Suppressor macrophage treated with lipopolysaccharide for 4 hours (primary cell): ENCODE results near the gene LLGL1.

Experiments
- DNase-seq: peaks from one replicate; pipeline ENCODE4 v3.0.0-alpha.2; 2020

The LLGL1 gene

DNA sequence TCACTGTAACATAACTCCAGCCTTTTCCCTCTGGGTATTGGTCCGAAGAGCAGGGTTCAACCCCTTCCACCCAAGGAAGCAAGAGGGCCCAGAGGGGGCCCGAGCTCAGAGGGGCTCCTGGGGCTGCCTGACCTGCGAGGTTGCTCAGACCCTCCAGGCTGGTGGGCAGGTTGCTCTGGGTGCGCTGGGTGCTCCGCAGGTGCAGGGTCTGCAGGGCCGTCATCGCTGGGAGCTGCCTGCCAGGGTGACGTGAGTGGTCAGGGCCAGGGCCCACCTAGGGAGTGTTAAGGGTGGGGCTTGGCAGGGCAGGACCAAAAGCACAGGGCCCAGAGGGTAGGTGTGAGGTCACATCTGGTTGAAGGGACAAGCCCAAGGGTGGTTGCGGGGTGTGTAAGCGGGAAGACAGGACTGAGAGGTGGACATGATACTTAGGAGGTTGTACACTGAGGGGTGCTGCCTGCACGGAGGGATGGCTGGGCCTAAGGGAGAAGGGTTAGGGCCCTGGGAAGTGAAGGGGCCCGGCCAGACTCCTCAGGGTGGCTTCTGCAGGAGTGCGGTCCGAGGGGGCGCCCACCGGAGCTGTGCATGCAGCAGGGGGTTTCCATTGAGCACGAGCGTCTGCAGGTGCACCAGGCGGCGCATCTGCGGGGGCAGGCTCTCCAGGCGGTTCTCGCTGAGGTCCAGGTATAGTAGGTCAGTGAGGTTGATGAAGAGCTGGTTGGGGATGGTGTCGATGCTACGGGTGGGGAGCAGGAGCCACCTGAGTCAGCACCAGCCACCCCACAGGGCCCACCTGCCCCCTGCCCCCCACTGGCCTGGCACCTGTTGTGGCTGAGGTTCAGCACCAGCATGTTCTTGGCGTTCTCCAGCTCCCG lies 28.7 kb downstream of the LLGL1 start:
- no peak for DNase-seq

DNA sequence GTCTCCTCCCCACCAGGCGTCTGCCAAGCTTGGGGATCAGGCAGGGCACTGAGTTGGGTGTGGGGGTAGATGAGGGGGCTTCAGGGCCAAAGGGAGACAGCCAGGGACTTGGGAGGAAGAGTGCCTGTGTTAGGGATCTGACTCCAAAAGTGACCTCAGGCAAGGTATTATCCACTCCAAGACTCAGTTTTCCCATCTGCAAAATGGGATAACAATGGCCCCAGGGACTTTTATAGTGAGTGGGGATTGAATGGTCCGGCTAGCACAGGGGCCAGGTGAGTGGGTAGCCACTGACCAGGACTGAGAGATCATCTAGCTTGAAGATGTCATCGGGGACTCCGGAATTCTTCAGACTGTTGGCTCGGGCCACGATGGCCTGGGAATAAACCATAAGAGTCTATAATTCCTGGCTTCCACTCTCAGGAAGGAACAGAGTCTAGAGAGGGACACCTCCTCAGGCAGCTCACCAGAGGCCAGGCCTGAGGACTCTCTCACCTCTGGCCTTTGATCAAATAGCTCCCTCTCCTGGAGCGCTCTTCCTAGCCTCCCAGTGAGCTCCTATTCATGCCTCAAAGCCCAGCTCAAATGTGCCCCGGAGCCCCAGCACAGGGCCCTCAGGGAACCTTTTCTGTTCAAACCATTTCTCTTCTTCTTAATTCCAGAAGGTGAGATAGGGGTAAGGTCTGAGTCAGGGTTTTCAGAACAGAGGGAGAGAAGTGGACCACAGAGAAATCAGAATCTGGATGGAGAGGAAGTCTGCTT lies 29.6 kb downstream of the LLGL1 start:
- DNase-seq = no peak

DNA sequence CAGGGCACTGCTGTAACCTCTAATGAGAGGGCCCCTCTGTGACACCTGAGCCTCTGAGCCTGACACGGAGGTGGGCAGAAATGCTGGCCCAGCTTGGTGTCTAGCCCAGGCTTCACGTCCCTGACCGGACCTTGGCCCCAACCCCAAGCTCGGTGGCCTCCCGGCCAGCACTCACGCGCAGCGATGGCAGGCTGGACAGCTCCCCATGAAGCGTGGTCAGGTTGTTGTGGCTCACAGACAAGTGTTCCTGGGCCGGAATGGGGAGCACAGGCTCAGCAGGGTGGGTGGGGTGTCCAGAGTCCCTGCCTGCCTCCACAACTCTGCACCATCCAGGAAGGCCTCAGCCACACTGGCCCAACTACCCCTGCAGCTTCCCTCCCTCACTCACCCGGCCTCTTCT lies 30.9 kb downstream of the LLGL1 start:
- no peak for DNase-seq

DNA sequence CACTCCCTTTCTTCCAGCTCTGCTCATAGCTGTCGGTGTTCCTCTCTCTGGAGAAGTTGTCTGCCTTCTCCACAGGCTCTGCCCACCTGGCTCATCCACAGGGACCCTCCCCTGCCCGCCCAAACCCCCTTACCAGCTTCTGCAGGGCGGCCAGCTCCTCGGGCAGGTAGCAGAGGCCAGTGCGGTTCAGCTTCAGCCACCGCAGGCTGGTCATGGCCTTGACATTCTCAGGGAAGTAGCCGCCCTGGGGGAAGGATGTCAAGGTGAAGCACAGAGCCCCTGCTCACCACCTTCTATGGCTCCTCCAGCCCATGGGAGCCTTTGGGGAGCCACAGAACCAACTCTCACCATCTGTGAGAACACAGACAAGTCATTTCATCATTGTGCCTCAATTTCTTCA lies 31.3 kb downstream of the LLGL1 start:
- no peak for DNase-seq

DNA sequence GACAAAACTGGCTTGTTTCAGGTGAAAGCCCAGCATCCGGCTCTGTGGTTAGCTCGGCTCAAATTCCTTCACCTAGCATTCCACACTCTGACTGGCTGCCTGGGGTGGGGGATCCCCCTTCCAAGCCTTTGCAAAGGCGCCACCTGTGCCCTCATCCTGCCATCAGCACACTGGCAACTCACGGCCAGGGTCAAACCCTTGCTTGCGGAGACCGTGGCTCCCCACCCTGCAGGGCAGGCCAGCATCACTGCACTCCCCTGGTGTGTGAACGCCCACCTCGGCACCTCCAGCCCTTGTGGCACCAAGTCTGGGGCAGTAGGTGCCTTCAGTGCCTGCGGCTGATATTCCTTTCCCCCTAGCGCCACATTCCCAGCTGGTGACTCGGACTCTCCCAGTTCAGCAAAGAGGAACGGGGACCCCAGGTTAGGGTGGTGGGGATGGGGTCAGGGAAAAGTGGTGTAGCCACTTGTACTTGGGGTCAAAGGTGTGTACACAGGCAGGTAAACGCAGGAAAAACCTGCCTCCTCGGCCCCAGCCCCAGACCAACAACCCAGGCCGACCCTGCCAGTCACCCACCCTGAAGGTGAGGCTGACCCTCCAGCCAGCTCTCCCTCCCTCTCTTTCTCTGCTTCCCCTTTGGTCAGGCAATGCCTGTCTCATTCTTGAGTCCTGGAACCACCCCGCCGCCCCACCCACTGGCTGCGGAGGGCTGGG lies 32.0 kb downstream of the LLGL1 start:
- DNase-seq = peak; percentile 71

DNA sequence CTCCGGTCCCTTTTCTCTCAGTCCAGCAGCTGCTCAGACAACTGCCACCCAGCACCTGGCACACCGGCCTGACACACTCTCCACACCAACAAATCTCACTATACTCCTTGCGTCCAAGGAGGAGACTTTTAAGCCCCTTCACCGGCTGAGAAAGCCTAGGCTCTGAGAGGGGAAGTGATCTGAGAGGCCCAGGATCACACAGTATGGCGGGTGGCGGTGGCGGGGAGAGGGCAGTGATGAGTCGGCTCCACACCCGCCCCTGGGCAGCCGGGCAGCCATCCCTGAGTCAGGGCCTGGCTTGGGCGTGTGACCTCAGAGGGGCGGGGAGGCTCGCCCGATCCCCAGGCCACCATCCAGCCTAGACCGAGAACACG lies 32.5 kb downstream of the LLGL1 start:
- DNase-seq = peak; percentile 94

DNA sequence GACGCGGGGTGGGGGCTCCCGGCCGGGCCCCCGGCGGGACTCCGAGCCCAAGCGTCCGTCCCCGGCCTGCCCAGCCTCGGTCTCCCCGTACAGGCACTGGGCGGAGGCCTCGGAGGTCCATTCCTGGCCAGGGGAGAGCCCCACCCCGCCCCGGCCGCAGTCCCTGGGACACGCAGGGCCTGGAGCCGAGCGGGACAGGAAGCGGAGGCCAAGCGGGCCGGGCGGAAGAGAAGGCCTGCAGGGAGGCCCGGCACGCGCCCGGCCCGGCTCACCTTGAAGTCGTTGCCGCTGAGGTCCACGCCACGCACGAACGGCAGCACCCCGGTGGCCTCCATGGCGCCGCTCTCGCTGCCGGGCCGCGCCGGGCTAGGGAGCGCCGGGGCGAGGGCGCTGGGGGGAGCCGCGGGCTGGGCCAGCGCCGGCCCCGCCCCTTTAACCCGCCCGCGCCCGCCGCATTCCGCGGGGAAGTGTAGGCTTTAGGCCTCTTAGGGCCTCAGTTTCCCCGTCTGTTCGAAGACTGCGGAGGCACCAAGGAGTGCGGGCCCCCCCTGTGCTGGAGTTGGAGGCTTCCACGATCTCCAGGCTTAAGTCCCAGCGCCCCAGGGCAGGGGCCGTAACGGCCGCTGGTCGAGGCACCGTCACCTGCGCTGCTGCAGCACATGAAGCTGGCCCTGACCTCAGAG lies 33.1 kb downstream of the LLGL1 start, which contains the start of gene FLII:
TSS of gene FLII (minus strand) at position 383 of the 683 bp plus-strand sequence. CDS start at position 335, 48 bp downstream.
- peak; percentile 71 for DNase-seq

DNA sequence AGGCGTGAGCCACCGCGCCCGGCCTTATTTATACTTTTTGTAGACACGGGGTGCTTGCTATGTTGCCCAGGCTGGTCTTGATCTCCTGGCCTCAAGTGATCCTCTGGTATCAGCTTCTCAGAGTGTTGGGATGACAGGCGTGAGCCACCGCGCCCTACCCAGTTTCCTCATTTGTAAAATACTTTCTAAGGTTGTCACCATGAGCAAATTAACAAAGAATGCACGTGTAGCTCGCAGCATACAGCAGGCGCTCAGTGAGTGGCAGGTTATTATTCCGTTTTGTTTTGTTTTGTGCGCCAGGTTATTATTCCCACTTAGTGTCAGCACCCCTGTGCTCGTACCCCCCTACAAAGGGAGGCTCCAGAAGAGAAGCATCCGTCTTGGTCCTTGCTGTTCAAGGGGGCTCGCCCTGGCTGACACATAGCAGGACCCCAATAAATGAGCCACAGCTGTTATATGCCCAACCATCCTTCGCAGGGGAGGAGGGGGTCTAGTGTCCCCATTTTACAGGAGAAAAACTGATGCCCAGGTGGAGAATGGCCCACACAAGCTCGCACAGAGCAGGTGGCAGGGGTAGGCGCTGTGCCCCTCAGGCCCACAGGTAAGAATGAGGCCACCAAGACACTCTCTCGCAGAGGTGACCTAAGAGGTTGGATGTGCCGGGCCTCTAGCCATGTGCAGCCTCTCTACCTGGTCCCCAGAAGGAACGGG lies 34.3 kb downstream of the LLGL1 start:
- DNase-seq = no peak

DNA sequence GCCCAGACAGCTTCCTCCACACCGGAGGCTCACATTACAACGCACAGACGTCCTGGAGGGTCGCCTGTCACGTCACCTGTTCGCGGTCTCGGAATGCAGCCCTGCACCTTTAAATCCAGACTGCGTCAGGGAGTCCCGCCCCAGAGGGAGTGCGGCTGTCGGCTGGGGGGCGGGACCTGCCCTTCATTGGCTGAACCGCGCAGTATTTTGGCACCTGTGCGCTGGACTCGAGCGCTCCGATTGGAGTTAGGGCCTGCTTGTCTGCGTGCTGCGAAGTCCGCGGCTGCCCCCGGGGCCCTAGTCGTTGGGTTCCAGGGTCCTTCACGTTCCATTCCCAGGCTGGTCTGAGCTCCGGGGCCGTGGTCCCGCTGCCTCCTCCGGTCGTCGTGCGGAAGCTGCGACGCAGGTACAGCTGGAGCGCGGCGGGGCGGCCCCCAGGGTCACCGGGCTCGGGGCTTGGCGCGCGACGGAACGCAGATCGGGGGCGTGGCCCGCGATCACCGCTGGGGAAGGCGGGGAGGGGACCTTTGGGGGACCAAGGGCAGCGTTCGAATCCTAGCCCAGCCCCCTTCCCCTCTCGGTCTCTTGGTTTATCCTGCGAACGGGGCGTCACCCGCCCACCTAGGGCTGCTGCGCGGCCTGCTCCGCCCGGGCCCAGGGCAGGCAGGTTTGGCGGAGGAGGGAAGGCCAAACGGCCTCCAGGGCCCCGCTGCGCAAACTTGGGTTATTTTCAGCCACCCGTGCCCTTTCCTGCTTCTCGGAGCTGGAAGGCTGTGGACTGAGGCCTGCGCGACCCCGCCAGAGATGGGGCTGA lies 35.1 kb downstream of the LLGL1 start, which contains the start of gene MIEF2:
TSS of gene MIEF2 (plus strand) at position 331 of the 814 bp plus-strand sequence. CDS start 2,059 bp downstream, outside the sequence.
- DNase-seq = peak; percentile 93

DNA sequence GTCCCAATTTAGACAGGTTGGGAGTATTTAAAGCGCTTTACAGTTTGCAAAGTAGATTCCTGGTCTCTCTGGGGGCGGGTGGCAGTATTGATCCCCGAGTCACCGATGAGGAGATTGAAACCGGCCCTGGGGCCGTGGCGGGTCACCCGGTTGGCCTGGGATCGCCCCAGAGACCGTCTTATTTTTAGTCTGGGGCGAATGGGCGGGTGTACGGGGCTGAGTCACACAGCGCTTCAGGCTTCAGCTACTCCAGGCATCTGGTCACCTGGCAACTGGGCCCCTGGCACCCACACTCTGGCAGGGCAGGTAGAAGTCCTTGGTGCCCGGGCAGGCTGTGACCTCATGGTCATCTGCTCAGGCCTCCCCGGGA lies 35.7 kb downstream of the LLGL1 start:
- peak; percentile 25 for DNase-seq

DNA sequence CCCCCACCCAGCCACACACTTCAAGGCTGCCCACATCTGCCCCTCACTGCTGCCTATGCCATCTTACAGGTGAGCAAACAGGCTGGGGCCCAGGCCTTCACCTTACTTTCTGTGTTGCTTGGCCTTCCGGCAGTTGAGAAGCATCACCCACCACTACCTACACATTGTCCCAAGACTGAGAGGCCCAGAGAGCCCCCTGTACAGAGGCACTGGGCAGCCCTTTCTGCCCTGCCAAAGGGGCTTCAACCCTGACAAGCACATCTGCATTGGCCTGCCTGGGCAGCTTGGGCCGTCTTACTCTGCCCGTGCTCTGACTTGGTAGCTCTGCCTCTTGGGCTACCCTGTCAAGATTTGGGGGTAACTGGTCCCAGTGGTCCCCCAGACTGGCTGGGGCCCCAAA lies 36.2 kb downstream of the LLGL1 start:
- DNase-seq = no peak

DNA sequence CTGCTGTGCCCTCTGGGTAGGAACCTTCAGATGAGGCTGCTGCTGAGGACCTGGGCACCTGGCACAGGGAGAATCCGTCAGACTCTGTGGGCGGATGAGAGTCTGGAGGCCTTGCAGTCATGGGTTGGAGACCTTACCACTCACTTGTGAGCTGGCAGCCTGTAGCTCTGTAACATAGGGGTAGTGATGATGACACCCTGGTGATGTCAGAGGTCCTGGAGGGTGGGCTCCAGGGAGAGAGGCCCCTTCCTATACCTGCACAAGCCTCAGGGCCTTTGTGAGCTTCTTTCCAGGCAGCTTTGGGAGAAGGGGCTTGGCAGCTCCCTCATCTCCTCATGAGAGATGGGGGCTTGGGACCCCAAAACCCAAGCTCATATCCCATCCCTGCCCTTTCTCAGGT lies 36.7 kb downstream of the LLGL1 start:
- DNase-seq = peak; percentile 7

DNA sequence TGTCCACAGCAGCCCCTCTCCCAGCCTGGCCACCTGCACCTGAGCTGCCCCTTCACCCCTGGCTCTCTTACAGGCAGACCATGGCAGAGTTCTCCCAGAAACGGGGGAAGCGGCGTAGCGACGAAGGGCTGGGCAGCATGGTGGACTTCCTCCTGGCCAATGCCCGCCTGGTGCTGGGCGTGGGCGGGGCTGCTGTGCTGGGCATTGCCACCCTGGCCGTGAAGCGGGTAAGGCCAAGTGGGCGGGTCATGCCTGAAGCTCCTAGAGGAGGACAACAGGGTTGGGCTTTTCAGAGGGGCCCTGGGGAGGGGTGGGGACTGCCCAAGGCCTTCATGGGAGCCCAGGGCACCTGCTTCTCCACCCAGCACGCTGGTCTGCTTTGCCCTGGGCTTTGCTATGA lies 37.2 kb downstream of the LLGL1 start:
- no peak for DNase-seq

DNA sequence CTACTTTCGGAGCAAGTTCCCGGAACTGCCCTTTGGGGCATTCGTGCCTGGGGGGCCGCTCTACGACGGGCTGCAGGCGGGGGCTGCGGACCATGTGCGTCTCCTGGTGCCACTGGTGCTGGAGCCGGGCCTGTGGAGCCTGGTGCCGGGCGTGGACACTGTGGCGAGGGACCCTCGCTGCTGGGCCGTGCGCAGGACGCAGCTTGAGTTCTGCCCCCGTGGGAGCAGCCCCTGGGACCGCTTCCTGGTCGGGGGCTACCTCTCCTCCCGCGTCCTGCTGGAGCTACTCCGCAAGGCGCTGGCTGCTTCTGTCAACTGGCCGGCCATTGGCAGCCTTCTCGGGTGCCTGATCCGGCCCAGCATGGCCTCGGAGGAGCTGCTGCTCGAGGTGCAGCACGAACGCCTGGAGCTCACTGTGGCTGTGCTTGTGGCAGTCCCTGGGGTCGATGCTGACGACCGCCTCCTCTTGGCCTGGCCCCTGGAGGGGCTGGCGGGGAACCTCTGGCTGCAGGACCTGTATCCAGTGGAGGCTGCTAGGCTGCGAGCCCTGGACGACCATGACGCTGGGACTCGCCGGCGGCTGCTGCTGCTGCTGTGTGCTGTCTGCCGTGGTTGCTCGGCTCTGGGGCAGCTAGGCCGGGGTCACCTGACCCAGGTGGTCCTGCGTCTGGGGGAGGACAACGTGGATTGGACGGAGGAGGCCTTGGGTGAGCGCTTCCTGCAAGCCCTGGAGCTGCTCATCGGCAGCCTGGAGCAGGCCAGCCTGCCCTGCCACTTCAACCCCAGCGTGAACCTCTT lies 38.6 kb downstream of the LLGL1 start:
- no peak for DNase-seq

DNA sequence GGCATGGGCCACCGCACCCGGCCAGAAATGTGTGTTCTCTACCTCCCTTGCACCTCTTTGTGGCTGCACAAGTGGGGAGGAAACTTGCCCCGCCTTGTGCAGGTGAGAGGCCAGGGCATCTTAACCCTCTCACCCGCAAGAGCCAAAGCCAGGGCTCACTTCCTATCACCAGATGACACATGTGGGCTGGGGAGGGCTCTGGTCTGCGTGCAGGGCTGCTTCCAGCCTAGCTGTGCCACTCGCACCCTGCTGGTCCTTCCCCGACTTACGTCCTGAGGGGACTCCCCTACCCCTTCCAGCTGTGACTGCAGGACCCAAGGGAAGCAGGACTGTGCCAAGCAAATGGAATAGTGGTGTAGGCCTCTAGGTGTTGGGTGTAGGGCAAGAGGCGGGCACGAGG lies 41.9 kb downstream of the LLGL1 start:
- no peak for DNase-seq

DNA sequence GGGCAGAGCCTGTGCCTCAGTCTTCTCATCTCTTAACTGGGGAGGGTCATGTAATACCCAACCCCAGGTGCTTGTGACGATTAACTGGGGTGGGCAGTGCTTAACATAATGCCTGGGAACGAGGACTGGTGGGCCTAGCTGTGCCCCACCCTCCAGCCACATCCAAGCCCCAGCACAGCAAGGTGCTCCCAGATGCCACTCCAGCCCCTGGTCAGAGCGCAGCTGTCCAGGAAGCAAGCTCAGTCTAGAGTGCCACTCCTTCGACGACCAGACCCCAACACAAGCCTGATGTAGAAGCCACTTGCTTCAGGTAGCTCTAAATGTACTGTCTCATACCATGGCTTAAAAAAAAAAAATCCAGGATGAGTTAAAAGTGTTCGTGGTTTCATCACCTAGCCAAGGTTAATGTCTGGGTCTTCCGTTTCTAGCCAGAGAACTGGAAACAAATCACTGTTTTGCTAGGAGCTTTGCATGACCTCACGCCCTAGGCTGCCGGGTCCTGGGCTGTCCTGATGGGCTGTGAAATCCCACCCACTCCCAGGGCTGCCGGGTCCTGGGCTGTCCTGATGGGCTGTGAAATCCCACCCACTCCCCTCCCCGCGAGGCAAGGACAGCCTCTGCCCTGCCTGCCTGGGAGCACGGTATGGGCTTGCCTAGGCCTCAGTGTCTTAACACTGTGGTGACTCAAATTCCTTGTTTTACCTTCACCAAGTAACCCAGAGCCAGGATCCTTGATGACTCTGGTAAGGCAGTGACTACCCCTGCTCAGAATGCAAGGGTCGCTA lies 42.7 kb downstream of the LLGL1 start:
- DNase-seq = no peak

DNA sequence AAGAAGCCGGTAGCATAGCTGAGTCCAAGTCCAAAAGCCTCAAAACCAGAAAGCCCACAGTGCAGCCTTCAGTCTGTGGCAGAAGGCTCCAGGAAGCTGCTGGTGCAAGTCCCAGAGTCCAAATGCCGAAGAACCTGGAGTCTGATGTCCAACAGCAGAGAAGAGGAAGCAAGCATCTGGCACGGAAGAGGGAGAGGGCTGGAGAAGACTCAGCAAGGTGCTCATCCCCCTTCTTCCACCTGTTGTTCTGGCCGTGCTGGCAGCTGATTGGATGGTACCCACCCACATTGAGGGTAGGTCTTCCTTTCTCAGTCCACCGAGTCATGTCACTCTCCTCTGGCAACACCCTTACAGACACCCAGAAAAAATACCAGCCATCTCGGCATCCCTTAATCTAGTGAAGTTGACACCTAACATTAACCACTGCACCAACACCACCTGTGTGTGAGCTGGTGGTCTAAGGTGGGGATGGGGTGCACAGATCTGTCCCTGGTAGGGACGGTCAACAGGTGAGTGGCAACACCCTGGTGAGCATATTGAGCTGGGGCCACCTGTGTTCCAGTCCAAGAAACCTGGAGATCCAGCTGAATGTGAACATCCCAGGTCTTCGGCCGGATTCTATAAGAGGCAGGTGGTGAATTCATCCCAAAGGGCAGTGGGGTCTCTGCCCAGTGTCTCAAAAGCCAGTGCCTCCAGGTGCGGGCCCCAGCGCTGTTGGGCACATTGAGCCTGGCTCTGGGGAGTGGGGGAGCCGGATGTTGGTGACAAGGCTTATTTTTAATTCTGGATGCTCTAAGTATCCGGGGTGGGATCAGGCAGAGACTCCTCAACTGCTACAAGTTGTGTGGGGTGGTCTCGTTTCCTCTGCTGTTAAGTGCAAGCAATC lies 44.9 kb downstream of the LLGL1 start:
- no peak for DNase-seq

DNA sequence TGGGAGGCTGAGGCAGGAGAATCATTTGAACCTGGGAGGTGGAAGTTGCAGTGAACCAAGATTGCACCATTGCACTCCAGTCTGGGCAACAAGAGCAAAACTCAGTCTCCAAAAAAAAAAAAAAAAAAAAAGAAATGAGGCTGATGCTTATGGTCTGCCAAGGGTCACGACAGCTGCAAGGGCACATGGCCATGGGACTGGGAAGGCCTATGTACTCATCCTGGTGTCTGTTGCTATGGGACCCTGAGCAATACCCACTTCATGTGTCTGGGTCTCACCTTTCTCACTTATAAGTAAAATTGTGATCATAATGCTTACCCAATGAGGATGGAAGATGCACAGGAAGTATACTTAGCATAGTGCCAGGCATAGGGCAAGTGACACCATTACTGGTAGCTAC lies 51.6 kb downstream of the LLGL1 start:
- DNase-seq = no peak
